HCT116 (cell line): ENCODE measurements around the gene MS4A8. TPM values are rescaled to one million over a fixed set of nuclear protein-coding genes. Genes with fewer than 3 reads are reported as not detected.

Source experiments
- ATAC-seq: fragments of 200-7000 bp; cut with Tn5 transposase; 2 replicates; pipeline ENCODE4 v1.9.1; 2020; ENCODE audit warnings: mild to moderate bottlenecking, moderate library complexity
- BruUV-seq: library from RNA; stranded (reverse); fragments of 400-500 nt; replicated peaks from 2 replicates; lab custom pipeline; 2021; lab: Mats Ljungman, UMichigan
- CTCF ChIA-PET: fragments of 300-600 bp; sonication (Branson Sonifier 250); formaldehyde crosslinking; loops from one replicate; lab custom pipeline; 2021; ENCODE audit warnings: antibody characterized with exemption; lab: Charles Lee
- POLR2A ChIA-PET: fragments of 300-600, 350-600 bp; sonication (Branson Sonifier 250); formaldehyde crosslinking; loops from one replicate; lab custom pipeline; 2021; ENCODE audit warnings: antibody characterized with exemption; lab: Charles Lee
- RAD21 ChIA-PET, 2 experiments: fragments of 300-600 bp; sonication (Branson Sonifier 250); formaldehyde crosslinking; loops; one replicate each; lab custom pipeline; 2023; ENCODE audit warnings: low total read pairs in 2 of 2; ENCODE audit not compliant: uncharacterized antibody in 2 of 2, unreplicated experiment in 2 of 2, low non-redundant PET in 1 of 2; lab: Charles Lee
- DNase-seq: peaks from one replicate; pipeline ENCODE4 v3.0.0-alpha.2; 2010; ENCODE audit warnings: low read depth, low spot score
- H2AFZ ChIP-seq: fragments of 200-600 bp; shearing (Covaris generic), sonication (generic); 2 replicates; pipeline ENCODE4 v1.6.1; 2017; ENCODE audit warnings: low read depth, mixed run types, mixed read lengths, antibody characterized with exemption, low read length; ENCODE audit not compliant: poor library complexity, severe bottlenecking
- H3K27ac ChIP-seq: 2 replicates; pipeline ENCODE4 v1.5.1; 2012; ENCODE audit warnings: low read depth, low read length
- H3K27me3 ChIP-seq: fragments of 200-600 bp; sonication (generic); 2 replicates; pipeline ENCODE4 v1.6.1; 2016; ENCODE audit warnings: mixed run types, low read length, mixed read lengths; ENCODE audit not compliant: insufficient read depth
- H3K36me3 ChIP-seq, 2 experiments: fragments of 200-500 bp in 1 of 2; fragments of 200-600 bp in 1 of 2; sonication (Bioruptor generic) in 1 of 2; sonication (generic) in 1 of 2; 2 replicates each; pipeline versions ENCODE4 v1.5.1 to v1.6.1; 2014 to 2016; ENCODE audit warnings: low read length in 2 of 2, inconsistent platforms in 1 of 2, mixed read lengths in 1 of 2, mixed run types in 1 of 2; ENCODE audit not compliant: insufficient read depth in 2 of 2, control insufficient read depth in 1 of 2
- H3K4me1 ChIP-seq, 2 experiments: fragments of 200-600 bp in 1 of 2; sonication (generic) in 1 of 2; 2 replicates each; pipeline versions ENCODE4 v1.5.1 to v1.6.1; 2012 to 2017; ENCODE audit warnings: low read length in 2 of 2, inconsistent platforms in 1 of 2, mild to moderate bottlenecking in 1 of 2, mixed read lengths in 1 of 2, mixed run types in 1 of 2, moderate library complexity in 1 of 2; ENCODE audit not compliant: insufficient read depth in 2 of 2, control insufficient read depth in 1 of 2
- H3K4me2 ChIP-seq: fragments of 200-600 bp; sonication (generic); 2 replicates; pipeline ENCODE4 v1.6.1; 2017; ENCODE audit warnings: mixed run types, low read length, mixed read lengths
- H3K4me3 ChIP-seq, 2 experiments: fragments of 200-600 bp in 1 of 2; sonication (generic) in 1 of 2; replicated peaks in 1 of 2; 2 replicates each; pipeline ENCODE4 v1.5.1; 2011 to 2016; ENCODE audit warnings: low read length in 2 of 2, control low read depth in 1 of 2, low read depth in 1 of 2, mild to moderate bottlenecking in 1 of 2, mixed read lengths in 1 of 2, mixed run types in 1 of 2
- H3K79me2 ChIP-seq: fragments of 200-600 bp; sonication (generic); 2 replicates; pipeline ENCODE4 v1.6.1; 2017; ENCODE audit warnings: mild to moderate bottlenecking, mixed run types, low read length, moderate library complexity, mixed read lengths; ENCODE audit not compliant: insufficient read depth
- H3K9ac ChIP-seq: fragments of 200-600 bp; sonication (generic); 2 replicates; pipeline ENCODE4 v1.6.1; 2016; ENCODE audit warnings: low read length, mixed read lengths
- H3K9me2 ChIP-seq: fragments of 200-600 bp; sonication (generic), shearing (Covaris generic); 2 replicates; pipeline ENCODE4 v1.6.1; 2017; ENCODE audit warnings: mixed run types, mild to moderate bottlenecking, moderate library complexity; ENCODE audit not compliant: insufficient read depth
- H3K9me3 ChIP-seq, 2 experiments: fragments of 200-500 bp in 1 of 2; fragments of 200-600 bp in 1 of 2; sonication (Bioruptor generic) in 1 of 2; sonication (generic) in 1 of 2; 2 replicates each; pipeline ENCODE4 v1.6.1; 2014 to 2017; ENCODE audit warnings: low read length in 2 of 2, mixed read lengths in 2 of 2, inconsistent platforms in 1 of 2, low read depth in 1 of 2, mild to moderate bottlenecking in 1 of 2, mixed run types in 1 of 2, moderate library complexity in 1 of 2; ENCODE audit not compliant: control insufficient read depth in 1 of 2, insufficient read depth in 1 of 2
- H4K20me1 ChIP-seq: fragments of 200-600 bp; sonication (generic), shearing (Covaris generic); 2 replicates; pipeline ENCODE4 v1.6.1; 2017; ENCODE audit warnings: mixed run types, mild to moderate bottlenecking, moderate library complexity; ENCODE audit not compliant: insufficient read depth
- ATF3 ChIP-seq: IDR thresholded peaks from 2 replicates; pipeline ENCODE4 v1.6.1; 2012
- CBX3 ChIP-seq: IDR thresholded peaks from 2 replicates; pipeline ENCODE4 v1.6.1; 2012; ENCODE audit warnings: low read depth
- CTCF ChIP-seq, 3 experiments: fragments of 200-600 bp in 1 of 3; sonication (generic) in 1 of 3; IDR thresholded peaks in 2 of 3; conservative IDR thresholded peaks in 1 of 3; 2 replicates each; pipeline ENCODE4 v1.5.1; 2012 to 2017; ENCODE audit warnings: low read depth in 2 of 3, low read length in 2 of 3, antibody characterized with exemption in 1 of 3, borderline replicate concordance in 1 of 3, control low read depth in 1 of 3, mild to moderate bottlenecking in 1 of 3, mixed read lengths in 1 of 3, mixed run types in 1 of 3, moderate library complexity in 1 of 3; ENCODE audit not compliant: insufficient read depth in 1 of 3
- EGR1 ChIP-seq: IDR thresholded peaks from 2 replicates; pipeline ENCODE4 v1.6.1; 2012; ENCODE audit warnings: low read depth
- JUND ChIP-seq: IDR thresholded peaks from 2 replicates; pipeline ENCODE4 v1.6.1; 2012
- POLR2AphosphoS5 ChIP-seq: IDR thresholded peaks from 2 replicates; pipeline ENCODE4 v1.6.1; 2011; ENCODE audit warnings: mild to moderate bottlenecking, low read depth, low read length, moderate library complexity
- REST ChIP-seq: IDR thresholded peaks from 2 replicates; pipeline ENCODE4 v1.6.1; 2012; ENCODE audit warnings: low read depth
- SIN3A ChIP-seq: IDR thresholded peaks from 2 replicates; pipeline ENCODE4 v1.6.1; 2012; ENCODE audit warnings: low read depth
- SP1 ChIP-seq: IDR thresholded peaks from 2 replicates; pipeline ENCODE4 v1.6.1; 2012; ENCODE audit warnings: low read depth
- TCF7L2 ChIP-seq: IDR thresholded peaks from 2 replicates; pipeline ENCODE4 v1.7.0; 2011; ENCODE audit warnings: borderline replicate concordance, inconsistent platforms; ENCODE audit not compliant: insufficient read depth, insufficient read length; ENCODE audit errors: extremely low read depth
- ZBTB33 ChIP-seq: IDR thresholded peaks from 2 replicates; pipeline ENCODE4 v1.6.1; 2011; ENCODE audit warnings: mild to moderate bottlenecking, low read length, moderate library complexity; ENCODE audit not compliant: insufficient replicate concordance; ENCODE audit errors: extremely low read depth
- ZFX ChIP-seq: fragments of 450-650 bp; IDR thresholded peaks from 2 replicates; pipeline ENCODE4 v1.6.1; 2017
- ZNF274 ChIP-seq: fragments of 200-500 bp; sonication (Bioruptor generic); IDR thresholded peaks from 2 replicates; pipeline ENCODE4 v1.6.1; 2014; ENCODE audit warnings: mild to moderate bottlenecking, low read depth, low read length, inconsistent platforms
- intact Hi-C: fragments of 100-400 bp; cut with micrococcal nuclease; formaldehyde crosslinking; loops from 2 replicates; pipeline ENCODE4 v1.10.0; 2022
- total RNA-seq: library from RNA; stranded (reverse); gene quantifications from one replicate; pipeline ENCODE4 v1.2.1, GENCODE V29; 2021; ENCODE audit not compliant: unreplicated experiment

Gene MS4A8
- total RNA-seq, 1 experiment from 2014 or later, result 0.17 TPM

- H2AFZ ChIP-seq, result no peak overlapping the region
- no peaks in the 10 kb centered on the region for H3K79me2 ChIP-seq
- no TSS peak for BruUV-seq
- peaks cover 16% of the 10 kb centered on the region; the same call in 1 of the 2 replicates for H3K27me3 ChIP-seq
- H3K4me1 ChIP-seq, result no peaks in the 10 kb centered on the region
- ATAC-seq, result no peak
- H3K4me2 ChIP-seq, result no peak overlapping the region
- no peak for TF ChIP-seq EGR1
- no peak for TF ChIP-seq ZFX
- TF ChIP-seq POLR2AphosphoS5, result no peak
- no peak for TF ChIP-seq CBX3
- TF ChIP-seq ZBTB33, result no peak
- no peak for TF ChIP-seq ZNF274
- no peak for TF ChIP-seq ATF3
- no peak for TF ChIP-seq TCF7L2
- TF ChIP-seq SIN3A, result no peak
- TF ChIP-seq CTCF (IDR thresholded peaks at IDR 0.05 in 2 of 3, conservative IDR thresholded peaks at IDR 0.05 in 1 of 3; ENCODE audit: borderline replicate concordance in 1 of 3, insufficient read depth in 1 of 3, low read depth in 2 of 3, low read length in 2 of 3), result no peak
- no peak for TF ChIP-seq JUND
- no peak for TF ChIP-seq REST
- no peak for TF ChIP-seq SP1
- no peak for DNase-seq
- H3K9me3 ChIP-seq, result no peaks in the 10 kb centered on the region
- H3K9ac ChIP-seq, result no peak overlapping the region
- H3K36me3 ChIP-seq, result no peaks in the 10 kb centered on the region
- no peaks in the 10 kb centered on the region for H4K20me1 ChIP-seq
- intact Hi-C loops, result no loop called here
- ChIA-PET POLR2A (no interaction called here), CTCF (no interaction called here), RAD21 (no interaction called here)
- H3K4me3 ChIP-seq, result no peak overlapping the region
- H3K9me2 ChIP-seq, result no peaks in the 10 kb centered on the region
- H3K27ac ChIP-seq, result no peak overlapping the region
Observed at GRCh38 chr11:60750911-60751310, 51.5 kb downstream of the MS4A8 start.
